Breast epithelium (tissue), 4 donors: Measurements from ENCODE around the gene MMP26. TPM values are rescaled to one million over a fixed set of nuclear protein-coding genes. Genes with fewer than 3 reads are reported as not detected.

Experiments used
- DNase-seq, 2 donors: peaks; one replicate each; pipeline ENCODE4 v3.0.0-alpha.2; 2019; ENCODE audit warnings: low spot score in 2 of 2
- H3K27ac ChIP-seq, 2 donors: fragments of 200-600 bp; sonication (generic) in 1 of 2; one replicate each; pipeline ENCODE4 v1.5.1; 2016 to 2019; ENCODE audit warnings: mild to moderate bottlenecking in 1 of 2
- H3K27me3 ChIP-seq, 2 donors: fragments of 200-600 bp; sonication (generic) in 1 of 2; one replicate each; pipeline versions ENCODE4 v1.5.1 to v1.6.0; 2017 to 2019; ENCODE audit warnings: control low read depth in 1 of 2, mild to moderate bottlenecking in 1 of 2
- H3K36me3 ChIP-seq: fragments of 200-600 bp; one replicate; pipeline ENCODE4 v1.5.1; 2019
- H3K4me1 ChIP-seq, 2 donors: fragments of 200-600 bp; sonication (generic); one replicate each; pipeline ENCODE4 v1.5.1; 2016 to 2019; ENCODE audit warnings: control low read depth in 1 of 2
- H3K4me3 ChIP-seq, 3 donors: fragments of 200-600 bp; sonication (generic); 1 replicate in 2 of 3; 2 replicates in 1 of 3; pipeline ENCODE4 v1.5.1; 2016 to 2019; ENCODE audit warnings: mild to moderate bottlenecking in 3 of 3, moderate library complexity in 2 of 3
- H3K9me3 ChIP-seq, 2 donors: fragments of 200-600 bp; sonication (generic) in 1 of 2; one replicate each; pipeline ENCODE4 v1.5.1; 2016 to 2019; ENCODE audit warnings: control low read depth in 1 of 2
- POLR2A ChIP-seq: fragments of 450-650 bp; IDR thresholded peaks from one replicate; pipeline ENCODE4 v1.6.1; 2016; ENCODE audit warnings: antibody characterized with exemption, mild to moderate bottlenecking, moderate library complexity
- POLR2AphosphoS5 ChIP-seq, 3 donors: sonication (generic); formaldehyde crosslinking; IDR thresholded peaks; one replicate each; pipeline ENCODE4 v1.6.1; 2017; ENCODE audit warnings: antibody characterized with exemption in 3 of 3
- intact Hi-C: fragments of 100-400 bp; cut with DNase I; formaldehyde crosslinking; loops from one replicate; pipeline ENCODE4 v1.15.1; 2023; ENCODE audit warnings: low total_unique reads
- total RNA-seq, 3 donors: library from RNA; depleted of rRNA; stranded (reverse); fragments of >200 nt; gene quantifications; one replicate each; pipeline ENCODE4 v1.1.0, GENCODE V29; 2016
- TF ChIP-seq, protein P1 (sequence below), 3 donors: fragments of 450-650 bp; IDR thresholded peaks; one replicate each; pipeline ENCODE4 v1.5.1; 2016 to 2017; ENCODE audit warnings: antibody characterized with exemption in 3 of 3, mild to moderate bottlenecking in 3 of 3, moderate library complexity in 3 of 3

MMP26 gene
- total RNA-seq, 3 donors from 2014 or later, result not detected

DNA sequence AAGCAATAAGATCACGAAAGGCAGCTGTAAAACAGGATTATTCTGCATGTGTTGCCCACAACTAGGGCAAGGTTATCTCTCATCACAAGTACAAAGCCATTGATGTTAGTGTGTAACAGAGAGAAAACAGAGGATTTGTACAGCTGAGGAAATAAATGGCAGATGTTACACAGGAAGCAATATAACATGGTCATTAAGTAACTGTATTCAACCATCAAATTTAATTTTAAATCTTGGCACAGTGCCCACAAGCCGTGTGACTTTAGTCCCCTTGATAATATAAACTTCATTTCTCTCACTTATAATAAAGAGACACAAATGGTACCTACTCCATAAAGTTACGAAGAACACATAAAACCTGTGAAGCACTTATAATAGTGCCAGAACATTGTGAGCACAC is 24.2 kb upstream of the MMP26 start:
- Histone ChIP-seq H3K27ac (no peak overlapping the region), H3K9me3 (no peaks in the 10 kb centered on the region), H3K27me3 (no peaks in the 10 kb centered on the region), H3K36me3 (no peaks in the 10 kb centered on the region), H3K4me3 (no peak overlapping the region), H3K4me1 (no peaks in the 10 kb centered on the region)
- TF ChIP-seq POLR2AphosphoS5 (IDR thresholded peaks at IDR 0.05), result no peak
- TF ChIP-seq, protein P1, sequence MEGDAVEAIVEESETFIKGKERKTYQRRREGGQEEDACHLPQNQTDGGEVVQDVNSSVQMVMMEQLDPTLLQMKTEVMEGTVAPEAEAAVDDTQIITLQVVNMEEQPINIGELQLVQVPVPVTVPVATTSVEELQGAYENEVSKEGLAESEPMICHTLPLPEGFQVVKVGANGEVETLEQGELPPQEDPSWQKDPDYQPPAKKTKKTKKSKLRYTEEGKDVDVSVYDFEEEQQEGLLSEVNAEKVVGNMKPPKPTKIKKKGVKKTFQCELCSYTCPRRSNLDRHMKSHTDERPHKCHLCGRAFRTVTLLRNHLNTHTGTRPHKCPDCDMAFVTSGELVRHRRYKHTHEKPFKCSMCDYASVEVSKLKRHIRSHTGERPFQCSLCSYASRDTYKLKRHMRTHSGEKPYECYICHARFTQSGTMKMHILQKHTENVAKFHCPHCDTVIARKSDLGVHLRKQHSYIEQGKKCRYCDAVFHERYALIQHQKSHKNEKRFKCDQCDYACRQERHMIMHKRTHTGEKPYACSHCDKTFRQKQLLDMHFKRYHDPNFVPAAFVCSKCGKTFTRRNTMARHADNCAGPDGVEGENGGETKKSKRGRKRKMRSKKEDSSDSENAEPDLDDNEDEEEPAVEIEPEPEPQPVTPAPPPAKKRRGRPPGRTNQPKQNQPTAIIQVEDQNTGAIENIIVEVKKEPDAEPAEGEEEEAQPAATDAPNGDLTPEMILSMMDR (IDR thresholded peaks at IDR 0.05), result no peak
- no peak for TF ChIP-seq POLR2A
- intact Hi-C loops, result no loop called here
- no peak for DNase-seq

DNA sequence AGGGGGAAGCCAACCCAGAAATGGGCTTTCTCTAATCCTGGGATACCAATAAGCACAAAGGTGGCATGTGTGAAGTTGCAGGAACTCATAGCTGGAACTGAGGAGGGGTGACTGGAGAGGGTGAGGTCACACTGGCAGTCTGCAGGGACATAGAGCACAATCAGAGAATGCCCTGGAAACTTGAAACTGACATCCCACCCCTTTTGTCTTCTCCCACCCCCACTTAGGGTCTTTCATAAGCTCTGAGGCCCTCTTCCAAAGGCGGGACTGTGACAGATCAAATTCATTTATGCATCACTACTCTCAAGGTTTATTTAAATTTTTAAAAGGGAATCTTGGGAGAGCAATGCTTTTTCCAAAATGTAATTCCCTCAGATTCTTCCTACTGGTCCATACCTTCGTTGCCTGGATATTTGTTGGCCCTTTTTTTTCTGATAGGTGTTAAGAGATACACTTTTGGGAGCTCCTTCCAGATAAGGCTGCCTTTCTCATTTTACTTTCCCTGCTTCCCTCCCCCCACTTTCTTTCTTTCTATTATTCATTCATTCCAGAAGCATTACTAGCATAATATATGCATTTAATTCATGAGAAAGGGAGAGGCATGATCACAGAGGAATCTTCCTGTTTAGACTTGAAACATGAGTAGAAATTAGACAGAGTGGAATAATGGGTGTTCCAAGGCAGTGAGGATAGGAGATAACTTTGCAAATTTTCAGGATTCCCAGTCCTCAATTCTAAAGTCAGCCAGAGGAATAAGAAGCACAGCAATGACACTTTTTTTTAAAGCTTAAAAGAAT is 21.8 kb upstream of the MMP26 start:
- H3K27me3 ChIP-seq, result no peaks in the 10 kb centered on the region
- intact Hi-C loops, result loop anchor here (1.0 kb wide), 1 partner anchor 40 kb away; the partner anchor contains the start of gene OR51E1
- no peak overlapping the region for H3K4me3 ChIP-seq
- no peaks in the 10 kb centered on the region for H3K36me3 ChIP-seq
- H3K27ac ChIP-seq, result no peak overlapping the region
- no peaks in the 10 kb centered on the region for H3K4me1 ChIP-seq
- TF ChIP-seq, protein P1 (IDR thresholded peaks at IDR 0.05), result no peak
- TF ChIP-seq POLR2AphosphoS5 (IDR thresholded peaks at IDR 0.05) (no peak), POLR2A (no peak)
- DNase-seq, result no peak
- H3K9me3 ChIP-seq, result no peaks in the 10 kb centered on the region

DNA sequence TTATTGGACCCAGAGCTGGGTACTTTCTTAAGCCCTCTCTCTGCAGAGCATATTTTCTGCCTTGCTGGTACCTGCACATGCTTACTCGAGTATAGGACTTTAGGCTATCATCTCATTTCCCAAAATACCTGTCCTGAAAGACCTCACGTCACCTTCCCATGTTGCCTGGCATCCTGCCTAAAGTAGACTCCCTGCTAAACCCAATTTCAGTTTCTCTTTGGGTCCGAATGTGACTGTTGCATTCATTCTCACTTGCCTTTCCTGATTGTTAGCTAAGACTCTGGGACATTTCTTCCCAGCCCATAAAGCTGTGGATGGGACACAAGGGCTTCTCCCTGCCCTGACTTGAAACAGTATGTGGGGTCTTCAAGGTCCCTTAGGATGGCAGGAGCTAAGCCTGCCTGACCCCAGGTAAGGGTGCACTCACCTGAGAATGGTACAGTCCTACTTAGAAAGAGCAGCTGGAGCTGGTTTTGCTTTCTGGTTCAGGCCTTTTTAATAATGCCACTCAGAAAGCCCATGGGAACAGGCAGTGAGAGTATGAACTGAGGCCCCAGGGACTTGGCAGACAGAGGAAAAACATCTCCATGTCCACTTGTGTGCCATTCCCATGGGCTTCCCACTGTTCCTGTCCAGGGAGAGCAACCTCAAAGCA is 19.8 kb upstream of the MMP26 start:
- no peaks in the 10 kb centered on the region for H3K9me3 ChIP-seq
- no peaks in the 10 kb centered on the region for H3K27me3 ChIP-seq
- DNase-seq, result no peak
- TF ChIP-seq POLR2A, result no peak
- TF ChIP-seq, protein P1 (IDR thresholded peaks at IDR 0.05), result no peak
- TF ChIP-seq POLR2AphosphoS5 (IDR thresholded peaks at IDR 0.05), result no peak
- intact Hi-C loops, result no loop called here
- H3K36me3 ChIP-seq, result no peaks in the 10 kb centered on the region
- H3K4me3 ChIP-seq, result no peak overlapping the region
- no peak overlapping the region for H3K27ac ChIP-seq
- no peaks in the 10 kb centered on the region for H3K4me1 ChIP-seq

DNA sequence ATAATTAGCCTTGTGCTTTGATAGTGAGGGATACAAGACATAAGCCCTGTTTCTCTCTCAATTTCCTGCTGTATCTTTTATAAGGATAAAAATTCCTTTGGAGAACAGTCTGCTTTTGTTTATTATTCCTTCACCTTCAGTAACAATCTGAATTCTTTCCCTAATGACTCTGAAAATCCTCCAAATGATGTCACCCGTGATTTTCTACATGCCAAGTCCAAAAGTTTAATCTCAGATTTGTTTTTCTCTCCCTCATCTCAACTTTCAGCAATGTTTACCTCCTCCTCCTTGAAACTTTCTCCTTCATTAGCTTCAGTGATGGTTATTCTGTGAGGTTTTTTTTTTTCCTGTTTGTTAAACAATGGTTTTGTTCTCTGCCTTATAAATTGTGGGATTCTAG is 9.1 kb upstream of the MMP26 start:
- Histone ChIP-seq H3K36me3 (no peaks in the 10 kb centered on the region), H3K4me1 (no peaks in the 10 kb centered on the region), H3K4me3 (no peak overlapping the region), H3K9me3 (no peaks in the 10 kb centered on the region), H3K27ac (no peak overlapping the region), H3K27me3 (no peaks in the 10 kb centered on the region)
- intact Hi-C loops, result no loop called here
- no peak for DNase-seq
- TF ChIP-seq POLR2A (no peak), POLR2AphosphoS5 (IDR thresholded peaks at IDR 0.05) (no peak)
- TF ChIP-seq, protein P1 (IDR thresholded peaks at IDR 0.05), result no peak

DNA sequence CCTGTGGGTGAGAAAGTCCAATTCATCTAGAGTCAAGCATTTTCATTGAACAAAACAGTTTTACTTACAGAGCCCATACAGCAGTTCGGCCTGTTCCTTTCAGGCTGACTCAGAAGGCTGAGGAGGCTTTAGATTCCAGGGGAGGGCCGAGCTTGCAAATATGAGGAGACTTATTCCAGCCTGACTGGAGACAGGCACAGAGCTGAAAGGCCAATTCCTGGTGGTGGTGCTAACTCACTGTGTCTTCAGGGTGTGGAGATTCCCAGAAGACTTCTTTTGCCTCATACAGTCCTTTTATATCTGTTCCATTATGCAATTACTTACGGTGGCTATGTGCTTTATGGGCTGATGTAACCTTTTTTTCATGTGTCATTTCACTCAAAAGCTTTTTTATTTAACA is 7.0 kb upstream of the MMP26 start, which contains the start of gene OR51E2:
Gene OR51E2 (minus strand): TSS at position 269 of the 400 bp plus-strand sequence. CDS start 15,142 bp downstream, outside the sequence.
- H3K27ac ChIP-seq, result no peak within 1 kb of the TSS

More for the DNA sequence above, 7.0 kb upstream of the MMP26 start, which contains the start of gene OR51E2:
- Histone ChIP-seq H3K9me3 (no peaks in the 10 kb centered on the region), H3K4me3 (no peak within 1 kb of the TSS), H3K4me1 (no peaks in the 10 kb centered on the region), H3K27me3 (no peaks in the 10 kb centered on the region), H3K36me3 (no peaks in the 10 kb centered on the region)
- TF ChIP-seq POLR2A, result no peak
- TF ChIP-seq POLR2AphosphoS5 (IDR thresholded peaks at IDR 0.05), result no peak
- TF ChIP-seq, protein P1 (IDR thresholded peaks at IDR 0.05), result no peak
- no peak for DNase-seq
- intact Hi-C loops, result no loop called here
